Activated naive CD8-positive, alpha-beta T cell treated with anti-CD3 and anti-CD28 coated beads for 36 hours (primary cell): ENCODE results near the gene NOTCH2. TPM values are rescaled to one million over a fixed set of nuclear protein-coding genes. Genes with fewer than 3 reads are reported as not detected.
"Not testable (repeated sequence)": the region's sequence is repeated elsewhere in the genome, so short reads cannot be mapped to it uniquely, and the experiment has no call there.

Source experiments
- DNase-seq: peaks from one replicate; pipeline ENCODE4 v3.0.0; 2021
- H3K27ac Mint-ChIP-seq: one replicate; pipeline ENCODE4 v1.8.0; 2022; ENCODE audit warnings: mild to moderate bottlenecking, moderate library complexity, mixed read lengths
- H3K27me3 Mint-ChIP-seq: one replicate; pipeline ENCODE4 v1.8.0; 2022; ENCODE audit warnings: mild to moderate bottlenecking, mixed read lengths
- H3K36me3 Mint-ChIP-seq: one replicate; pipeline ENCODE4 v1.8.0; 2021; ENCODE audit warnings: mild to moderate bottlenecking, mixed read lengths
- H3K4me1 Mint-ChIP-seq: one replicate; pipeline ENCODE4 v1.8.0; 2021; ENCODE audit warnings: mixed read lengths
- H3K4me3 Mint-ChIP-seq: one replicate; pipeline ENCODE4 v1.8.0; 2022; ENCODE audit warnings: mild to moderate bottlenecking, moderate library complexity, mixed read lengths
- H3K9me3 Mint-ChIP-seq: one replicate; pipeline ENCODE4 v1.8.0; 2022; ENCODE audit warnings: mixed read lengths
- total RNA-seq, 2 experiments: library from RNA; stranded (reverse); gene quantifications; one replicate each; pipeline ENCODE4 v1.2.3, GENCODE V29; 2021

Gene NOTCH2
- total RNA-seq, 2 experiments from 2014 or later: 39.5 to 46.2 TPM

DNA sequence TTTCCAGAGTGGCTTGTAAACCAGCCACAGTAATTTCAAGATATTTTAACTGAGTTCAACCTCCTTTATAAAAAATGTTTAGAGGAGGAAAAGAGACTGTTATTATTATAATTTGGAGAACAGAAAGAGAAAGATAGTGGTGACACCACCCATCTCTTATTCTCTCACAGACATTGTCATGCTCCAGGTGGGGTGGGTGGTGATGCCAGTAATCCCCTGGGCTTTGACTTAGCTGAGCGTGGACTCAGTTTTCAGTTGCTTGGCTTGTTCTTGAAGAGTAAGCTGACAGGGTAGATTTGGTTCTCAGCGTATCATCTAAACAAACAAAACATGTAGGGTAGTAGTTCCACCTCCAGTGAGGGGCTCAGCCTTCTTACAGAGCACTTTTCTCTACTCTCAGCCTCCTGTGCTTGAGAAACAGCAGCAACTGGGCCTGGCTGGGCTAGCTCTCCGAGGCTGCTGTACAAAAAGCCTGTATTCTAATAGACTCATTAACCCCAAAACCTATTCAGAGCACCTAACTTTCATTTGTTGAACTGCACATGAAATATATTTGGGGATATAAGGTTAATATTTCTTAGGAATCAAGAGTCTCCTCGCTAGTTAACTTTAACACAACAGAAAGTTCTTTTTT, 24.2 kb upstream of the NOTCH2 start:
- H3K27ac Mint-ChIP-seq, H3K36me3 Mint-ChIP-seq, DNase-seq, H3K4me1 Mint-ChIP-seq, H3K9me3 Mint-ChIP-seq, H3K4me3 Mint-ChIP-seq, H3K27me3 Mint-ChIP-seq: not testable (repeated sequence)

DNA sequence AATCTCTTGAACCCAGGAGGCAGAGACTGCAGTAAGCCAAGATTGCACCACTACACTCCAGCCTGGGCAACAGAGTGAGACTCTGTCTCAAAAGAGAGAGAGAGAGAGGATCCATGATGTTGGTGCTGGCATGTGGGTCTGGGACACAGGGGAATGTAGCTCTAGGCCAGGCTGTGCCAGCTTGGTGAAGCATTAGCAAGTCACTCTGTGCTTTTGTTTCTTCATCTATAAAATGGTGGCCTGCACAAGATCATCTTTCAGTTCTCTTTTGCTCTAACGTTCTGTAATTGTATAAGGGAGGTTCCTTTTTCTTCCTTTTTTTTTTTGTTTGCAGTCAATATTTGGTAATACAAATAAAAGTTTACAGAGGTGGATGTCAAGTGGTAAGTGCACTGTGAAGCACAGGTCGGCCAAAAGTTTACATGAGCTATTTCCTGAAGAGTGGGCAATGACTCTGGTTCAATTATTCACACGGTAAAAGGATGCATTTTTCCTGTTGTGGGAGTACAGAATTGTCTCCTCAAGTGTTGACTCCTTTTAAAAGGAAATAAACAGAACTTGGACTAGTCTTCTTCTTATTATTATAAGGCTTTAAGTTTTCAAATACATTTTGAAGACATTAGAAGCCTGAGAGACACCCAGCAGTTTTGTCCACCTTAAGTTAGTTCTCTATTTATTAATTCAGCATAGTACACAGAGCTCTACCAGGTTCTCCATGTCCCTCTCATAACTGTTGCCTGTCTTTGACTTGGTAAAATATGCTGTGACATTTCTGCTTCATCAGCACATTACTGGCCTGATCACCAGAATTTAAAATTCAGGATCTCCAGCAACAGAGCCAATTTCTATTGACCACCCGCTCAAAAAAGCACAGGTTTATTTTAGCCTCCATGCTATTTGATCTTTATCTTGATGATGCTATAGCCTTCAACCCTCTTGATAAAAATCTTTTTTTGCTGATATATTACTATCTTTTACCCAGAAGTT, 23.1 kb upstream of the NOTCH2 start:
- not testable (repeated sequence) for DNase-seq, H3K4me3 Mint-ChIP-seq, H3K27me3 Mint-ChIP-seq, H3K36me3 Mint-ChIP-seq, H3K9me3 Mint-ChIP-seq, H3K4me1 Mint-ChIP-seq, H3K27ac Mint-ChIP-seq

DNA sequence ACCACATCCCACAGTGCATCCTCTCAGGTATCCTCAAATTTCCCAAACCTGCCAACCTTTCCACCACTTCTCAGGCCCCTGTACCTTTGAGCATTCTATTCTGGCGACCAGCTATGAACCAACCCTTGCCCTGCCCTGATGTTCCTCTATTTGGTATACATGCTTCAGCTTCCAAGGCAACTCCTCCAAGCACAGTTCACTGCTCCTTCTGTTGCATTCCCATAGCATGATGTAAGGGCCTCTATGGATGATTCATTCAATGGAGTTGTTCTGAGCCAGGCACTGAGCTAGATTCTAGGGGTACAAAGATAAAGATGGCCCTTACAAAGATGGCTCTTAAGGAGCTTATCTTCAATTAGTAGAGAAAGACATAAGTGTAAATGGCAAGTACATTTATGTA, 21.4 kb upstream of the NOTCH2 start:
- not testable (repeated sequence) for DNase-seq, H3K4me3 Mint-ChIP-seq, H3K27ac Mint-ChIP-seq, H3K36me3 Mint-ChIP-seq, H3K27me3 Mint-ChIP-seq, H3K4me1 Mint-ChIP-seq, H3K9me3 Mint-ChIP-seq

- not testable (repeated sequence) for H3K27me3 Mint-ChIP-seq, H3K9me3 Mint-ChIP-seq, H3K4me1 Mint-ChIP-seq, H3K36me3 Mint-ChIP-seq
- Mint-ChIP-seq H3K27ac (peak overlapping the region; percentile 67), H3K4me3 (peak overlapping the region; percentile 18)
- peak; percentile 48 for DNase-seq
Observed at GRCh38 chr1:120087959-120088358, 18.5 kb upstream of the NOTCH2 start.

DNA sequence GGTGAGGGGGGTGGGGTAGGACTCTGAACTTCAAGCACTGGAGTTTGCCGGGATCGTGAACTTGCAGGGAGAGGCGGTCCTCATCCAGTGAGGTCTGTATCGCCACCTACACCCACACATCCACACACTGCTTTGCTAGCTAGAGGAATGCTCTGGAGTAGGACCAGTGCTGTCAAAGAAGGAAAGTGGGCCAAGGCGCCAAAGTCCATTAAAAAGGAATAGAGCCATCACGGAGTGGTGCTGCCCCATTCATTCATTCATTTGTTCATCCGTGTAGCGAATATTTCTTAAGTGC, 405 bp upstream of the NOTCH2 start:
- H3K27me3 Mint-ChIP-seq, H3K4me1 Mint-ChIP-seq, H3K27ac Mint-ChIP-seq, H3K36me3 Mint-ChIP-seq, H3K9me3 Mint-ChIP-seq, DNase-seq, H3K4me3 Mint-ChIP-seq: not testable (repeated sequence)

- H3K27ac Mint-ChIP-seq, H3K4me1 Mint-ChIP-seq, H3K27me3 Mint-ChIP-seq, H3K9me3 Mint-ChIP-seq, H3K36me3 Mint-ChIP-seq: not testable (repeated sequence)
- peak; percentile 42 for DNase-seq
- H3K4me3 Mint-ChIP-seq: peak overlapping the region; percentile 63
Observed at GRCh38 chr1:120068683-120069066, 787 bp downstream of the NOTCH2 start.

GRCh38 chr1:120048208-120048607, 21.3 kb downstream of the NOTCH2 start:
- DNase-seq, H3K4me1 Mint-ChIP-seq, H3K9me3 Mint-ChIP-seq, H3K36me3 Mint-ChIP-seq, H3K27me3 Mint-ChIP-seq, H3K27ac Mint-ChIP-seq, H3K4me3 Mint-ChIP-seq: not testable (repeated sequence)

DNA sequence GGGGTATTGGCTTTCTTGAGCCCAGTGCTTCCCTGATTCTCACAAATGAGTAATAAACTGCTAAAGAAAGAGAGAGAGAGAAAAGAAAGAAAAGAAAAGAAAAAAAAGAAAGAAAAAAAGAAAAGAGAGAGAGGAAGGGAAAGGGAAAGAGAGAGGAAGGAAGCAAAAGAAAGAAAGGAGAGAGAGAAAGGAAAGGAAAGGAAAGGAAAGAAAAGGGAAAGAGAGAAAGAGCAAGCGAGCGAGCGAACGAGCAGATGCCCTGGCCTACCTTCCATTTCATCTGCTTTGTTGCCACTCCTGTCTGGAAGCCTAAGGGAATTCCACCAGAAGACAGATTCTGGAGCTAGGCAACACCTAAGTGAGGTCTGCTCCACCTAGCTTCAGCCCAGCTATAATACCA, 27.7 kb downstream of the NOTCH2 start:
- not testable (repeated sequence) for H3K36me3 Mint-ChIP-seq, H3K4me1 Mint-ChIP-seq, H3K27me3 Mint-ChIP-seq, H3K4me3 Mint-ChIP-seq, H3K27ac Mint-ChIP-seq, DNase-seq, H3K9me3 Mint-ChIP-seq

- H3K27ac Mint-ChIP-seq, H3K4me3 Mint-ChIP-seq, DNase-seq, H3K27me3 Mint-ChIP-seq, H3K9me3 Mint-ChIP-seq, H3K4me1 Mint-ChIP-seq, H3K36me3 Mint-ChIP-seq: not testable (repeated sequence)
Observed at GRCh38 chr1:120032253-120032652, 37.2 kb downstream of the NOTCH2 start.

- not testable (repeated sequence) for H3K36me3 Mint-ChIP-seq, H3K27ac Mint-ChIP-seq, H3K4me3 Mint-ChIP-seq, H3K4me1 Mint-ChIP-seq, DNase-seq, H3K27me3 Mint-ChIP-seq, H3K9me3 Mint-ChIP-seq
Observed at GRCh38 chr1:120023791-120024190, 45.7 kb downstream of the NOTCH2 start.

GRCh38 chr1:120014978-120015377, 54.5 kb downstream of the NOTCH2 start:
- not testable (repeated sequence) for H3K36me3 Mint-ChIP-seq, H3K4me1 Mint-ChIP-seq, H3K27ac Mint-ChIP-seq, H3K9me3 Mint-ChIP-seq, DNase-seq, H3K4me3 Mint-ChIP-seq, H3K27me3 Mint-ChIP-seq

DNA sequence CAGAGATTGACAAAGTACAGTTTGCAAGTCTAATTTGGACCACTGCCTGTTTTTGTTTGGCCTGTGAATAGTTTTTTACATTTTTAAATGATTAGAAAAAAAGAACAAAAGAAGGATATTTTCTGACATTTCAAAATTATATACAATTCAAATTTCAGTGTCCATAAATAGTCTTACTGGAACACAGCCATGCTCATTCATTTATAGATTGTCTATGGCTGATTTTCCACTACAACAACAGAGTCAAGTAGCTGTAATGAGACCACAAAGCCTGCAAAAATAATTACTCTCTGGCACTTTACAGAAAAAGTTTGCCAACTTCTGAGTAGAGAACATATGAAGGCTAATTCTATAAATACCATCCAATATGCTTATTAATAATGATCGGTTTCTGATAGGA, 61.1 kb downstream of the NOTCH2 start:
- not testable (repeated sequence) for DNase-seq, H3K4me1 Mint-ChIP-seq, H3K27me3 Mint-ChIP-seq, H3K4me3 Mint-ChIP-seq, H3K36me3 Mint-ChIP-seq, H3K27ac Mint-ChIP-seq, H3K9me3 Mint-ChIP-seq

GRCh38 chr1:120007850-120008249, 61.6 kb downstream of the NOTCH2 start:
- not testable (repeated sequence) for H3K27ac Mint-ChIP-seq, H3K27me3 Mint-ChIP-seq, DNase-seq, H3K4me3 Mint-ChIP-seq, H3K4me1 Mint-ChIP-seq, H3K36me3 Mint-ChIP-seq, H3K9me3 Mint-ChIP-seq

GRCh38 chr1:120001035-120001434, 68.4 kb downstream of the NOTCH2 start:
- DNase-seq, H3K27ac Mint-ChIP-seq, H3K4me1 Mint-ChIP-seq, H3K9me3 Mint-ChIP-seq, H3K4me3 Mint-ChIP-seq, H3K27me3 Mint-ChIP-seq: not testable (repeated sequence)
- peaks cover 14% of the 10 kb centered on the region for H3K36me3 Mint-ChIP-seq

DNA sequence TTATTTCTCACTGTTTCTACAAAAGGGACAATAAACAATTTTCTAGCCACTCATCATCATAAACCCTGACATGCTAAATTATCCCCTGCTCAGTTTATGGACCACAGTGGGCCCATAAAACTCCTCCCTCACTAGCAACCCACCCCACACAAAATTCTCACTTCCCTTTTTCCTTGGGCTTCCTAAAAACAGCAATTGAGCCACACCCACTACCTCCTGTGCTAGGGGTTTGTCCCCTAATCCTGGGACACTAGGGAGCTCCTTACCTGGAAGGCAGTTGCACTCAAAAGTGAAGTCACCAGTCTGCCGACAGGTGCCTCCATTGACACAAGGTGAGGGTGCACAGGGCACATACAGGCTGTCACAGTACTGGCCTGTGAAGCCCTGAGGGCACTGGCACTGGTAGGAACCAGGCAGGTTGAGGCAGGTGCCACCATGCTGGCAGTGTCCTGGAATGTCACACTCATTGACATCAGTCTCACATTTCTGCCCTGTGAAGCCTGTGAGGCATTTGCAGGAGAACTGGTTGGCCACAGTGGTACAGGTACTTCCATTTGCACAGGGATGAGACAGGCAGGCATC, 72.6 kb downstream of the NOTCH2 start:
- not testable (repeated sequence) for H3K36me3 Mint-ChIP-seq, DNase-seq, H3K27ac Mint-ChIP-seq, H3K27me3 Mint-ChIP-seq, H3K4me1 Mint-ChIP-seq, H3K9me3 Mint-ChIP-seq, H3K4me3 Mint-ChIP-seq

DNA sequence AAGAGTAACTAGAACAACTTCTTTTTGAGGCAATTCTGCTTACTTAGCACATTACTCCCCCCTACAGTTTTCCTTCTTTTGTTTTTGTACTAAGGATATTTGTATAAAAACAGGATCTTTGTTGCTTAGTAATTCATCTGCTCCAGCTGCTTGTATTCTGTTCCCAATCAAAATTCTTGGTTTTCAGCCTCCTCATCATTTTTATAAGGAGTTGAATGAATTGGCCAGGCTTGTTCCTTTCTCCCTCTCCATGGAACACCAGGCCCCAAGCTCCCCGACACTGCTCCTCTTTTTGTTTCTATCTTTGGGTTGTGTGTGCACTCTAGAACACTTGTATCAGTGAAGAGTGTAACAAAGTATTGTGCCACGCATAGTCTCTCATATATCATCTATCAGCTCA, 73.5 kb downstream of the NOTCH2 start:
- H3K27me3 Mint-ChIP-seq, DNase-seq, H3K36me3 Mint-ChIP-seq, H3K4me1 Mint-ChIP-seq, H3K9me3 Mint-ChIP-seq, H3K27ac Mint-ChIP-seq, H3K4me3 Mint-ChIP-seq: not testable (repeated sequence)
